ENCODE measurements around the gene PUM2. TPM values are rescaled to one million over a fixed set of nuclear protein-coding genes. Genes with fewer than 3 reads are reported as not detected.

Gene PUM2
- total RNA-seq, 4 donors from 2014 or later: 29.3 to 81.4 (median 48.2) TPM

DNA sequence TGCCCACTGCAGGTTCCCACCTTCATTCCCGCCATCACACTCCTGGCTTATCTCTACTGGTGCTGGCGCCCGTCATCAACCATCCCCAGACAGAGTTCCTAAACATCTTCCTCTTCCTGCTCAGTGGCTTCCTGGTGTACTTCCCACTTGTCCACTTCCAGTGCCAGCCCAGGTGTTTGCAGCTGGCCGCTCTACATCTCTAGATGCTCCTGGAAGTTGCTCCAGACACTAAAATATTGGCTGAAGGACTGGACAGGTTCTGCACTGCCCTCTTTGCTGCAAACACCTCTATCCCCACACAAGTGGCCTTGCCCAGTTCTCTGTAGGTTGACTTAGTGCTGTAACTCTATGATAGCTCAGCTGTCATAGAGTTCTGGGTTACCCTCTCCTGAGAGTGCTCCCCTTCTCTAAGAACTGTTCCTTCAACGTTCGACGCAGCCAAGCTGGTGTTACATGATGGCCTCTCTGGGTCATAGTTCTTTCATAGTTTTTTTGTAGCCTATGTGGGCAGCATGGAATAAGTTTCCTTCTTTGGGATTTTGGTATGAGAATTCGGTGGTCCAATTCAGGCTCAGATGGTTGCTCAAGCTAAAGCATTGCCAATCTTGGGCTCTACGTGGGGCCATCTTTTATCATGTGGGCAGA, 45.8 kb upstream of the PUM2 start:
- 82 to 89% methylated on average over 9 of the region's 9 CpGs for WGBS, 2 donors

GRCh38 chr2:20393986-20394385, 43.3 kb upstream of the PUM2 start:
- Histone ChIP-seq H3K27ac (no peak overlapping the region), H3K4me1 (peaks cover 0 to 42% (median 0%) of the 10 kb centered on the region in 3 donors), H3K27me3 (no peaks in the 10 kb centered on the region), H3K36me3 (no peaks in the 10 kb centered on the region), H3K9me3 (no peaks in the 10 kb centered on the region), H3K4me3 (no peak overlapping the region)
- TF ChIP-seq CTCF (IDR thresholded peaks at IDR 0.05): no peak
- intact Hi-C loops (cut with DNase I): no loop called here
- WGBS, 2 donors: 87 to 90% methylated on average over 2 to 4 of the region's 4 CpGs
- DNase-seq: no peak

More for the DNA sequence above, 45.8 kb upstream of the PUM2 start:
- TF ChIP-seq POLR2A (IDR thresholded peaks at IDR 0.05) (no peak), CTCF (IDR thresholded peaks at IDR 0.05) (no peak)
- Histone ChIP-seq H3K27ac (no peak overlapping the region), H3K4me3 (no peak overlapping the region), H3K27me3 (no peaks in the 10 kb centered on the region), H3K4me1 (peaks cover 8 to 46% (median 12%) of the 10 kb centered on the region in 3 donors), H3K36me3 (no peaks in the 10 kb centered on the region), H3K9me3 (no peaks in the 10 kb centered on the region)
- intact Hi-C loops (cut with DNase I): no loop called here
- DNase-seq: no peak

DNA sequence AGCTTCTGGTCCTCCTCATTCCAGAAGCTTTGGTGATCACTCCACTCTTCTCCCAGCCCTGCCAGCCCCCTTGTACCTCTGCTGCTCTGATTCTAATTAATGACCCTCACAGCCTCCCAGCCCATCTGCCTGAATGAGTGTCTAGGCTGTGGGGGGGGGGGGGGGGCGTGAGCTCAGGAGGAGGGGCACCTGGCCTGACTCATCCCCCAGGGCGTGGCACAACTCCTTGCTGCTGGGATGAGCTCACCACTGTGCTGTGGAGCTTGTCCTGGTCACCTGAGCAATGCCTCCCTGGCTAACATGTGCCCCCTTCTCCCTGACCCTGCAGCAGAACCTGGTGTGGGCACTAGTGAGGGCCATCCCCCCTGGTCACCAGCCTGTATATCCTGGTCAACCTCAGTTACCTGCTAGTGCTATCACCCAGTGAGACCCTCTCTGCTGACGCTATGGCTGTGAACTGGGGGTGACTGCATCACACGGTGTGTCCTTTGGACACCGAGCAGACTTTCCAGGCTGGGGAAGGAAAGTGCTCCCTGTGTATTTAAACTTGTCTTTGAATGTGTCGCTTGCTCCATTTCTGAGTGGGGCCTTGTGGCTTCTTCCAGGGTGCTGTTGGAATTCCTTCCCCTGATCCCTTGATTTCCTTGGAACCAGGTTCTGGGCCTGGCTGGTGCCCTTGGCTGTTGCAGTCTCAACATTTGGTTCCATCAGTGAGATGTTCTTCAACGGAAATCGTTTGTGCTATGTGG, 41.5 kb upstream of the PUM2 start:
- H3K4me3 ChIP-seq: no peak overlapping the region
- H3K27ac ChIP-seq: no peak overlapping the region
- DNase-seq: no peak
- no peaks in the 10 kb centered on the region for H3K9me3 ChIP-seq
- H3K4me1 ChIP-seq: peaks cover 0 to 29% (median 0%) of the 10 kb centered on the region in 3 donors
- intact Hi-C loops (cut with DNase I): no loop called here
- WGBS, 2 donors: 75 to 96% methylated on average over 2 to 3 of the region's 8 CpGs
- TF ChIP-seq CTCF (IDR thresholded peaks at IDR 0.05) (no peak), POLR2A (IDR thresholded peaks at IDR 0.05) (no peak)
- no peaks in the 10 kb centered on the region for H3K27me3 ChIP-seq
- no peaks in the 10 kb centered on the region for H3K36me3 ChIP-seq

- intact Hi-C loops (cut with DNase I): no loop called here
- no peaks in the 10 kb centered on the region for H3K36me3 ChIP-seq
- H3K27ac ChIP-seq: no peak overlapping the region
- no peaks in the 10 kb centered on the region for H3K9me3 ChIP-seq
- H3K27me3 ChIP-seq: no peaks in the 10 kb centered on the region
- DNase-seq: no peak
- no peak overlapping the region for H3K4me3 ChIP-seq
- 64 to 85% methylated on average over 4 to 7 of the region's 7 CpGs for WGBS, 2 donors
- TF ChIP-seq POLR2A (IDR thresholded peaks at IDR 0.05) (no peak), CTCF (IDR thresholded peaks at IDR 0.05) (no peak)
- H3K4me1 ChIP-seq: peaks cover 0 to 29% (median 0%) of the 10 kb centered on the region in 3 donors
Observed at GRCh38 chr2:20390524-20391123, 40.0 kb upstream of the PUM2 start.

GRCh38 chr2:20384953-20385352, 34.3 kb upstream of the PUM2 start:
- Histone ChIP-seq H3K4me3 (no peak overlapping the region), H3K9me3 (no peaks in the 10 kb centered on the region), H3K27me3 (no peaks in the 10 kb centered on the region), H3K4me1 (peaks cover 0 to 25% (median 0%) of the 10 kb centered on the region in 3 donors), H3K27ac (no peak overlapping the region), H3K36me3 (no peaks in the 10 kb centered on the region)
- TF ChIP-seq POLR2A (IDR thresholded peaks at IDR 0.05) (no peak), CTCF (IDR thresholded peaks at IDR 0.05) (no peak)
- 51 to 56% methylated on average over 2 of the region's 2 CpGs for WGBS, 2 donors
- intact Hi-C loops (cut with DNase I): no loop called here
- DNase-seq: no peak

Measured in esophagus squamous epithelium (tissue), 5 donors.